Liver (tissue), 9 donors: ENCODE measurements around the gene FMN1. TPM values are rescaled to one million over a fixed set of nuclear protein-coding genes. Genes with fewer than 3 reads are reported as not detected.

Experiments used
- DNase-seq: peaks from one replicate; pipeline ENCODE4 v3.0.0-alpha.2; 2017; ENCODE audit warnings: low spot score
- H3K27ac ChIP-seq, 2 donors: one replicate each; pipeline ENCODE4 v1.7.0; 2013; ENCODE audit warnings: inconsistent platforms in 2 of 2, low read length in 2 of 2, control low read depth in 1 of 2, low read depth in 1 of 2, mild to moderate bottlenecking in 1 of 2
- H3K27me3 ChIP-seq, 4 donors: one replicate each; pipeline versions ENCODE4 v1.6.1 to v1.7.0; 2013; ENCODE audit warnings: low read length in 3 of 4, inconsistent platforms in 1 of 4, mild to moderate bottlenecking in 1 of 4, moderate library complexity in 1 of 4; ENCODE audit not compliant: control insufficient read depth in 4 of 4, insufficient read depth in 4 of 4
- H3K36me3 ChIP-seq, 4 donors: one replicate each; pipeline versions ENCODE4 v1.6.1 to v1.7.0; 2013; ENCODE audit warnings: low read length in 3 of 4, mild to moderate bottlenecking in 3 of 4, low read depth in 1 of 4, moderate library complexity in 1 of 4; ENCODE audit not compliant: control insufficient read depth in 4 of 4, insufficient read depth in 3 of 4
- H3K4me1 ChIP-seq, 4 donors: one replicate each; pipeline versions ENCODE4 v1.6.1 to v1.7.0; 2013; ENCODE audit warnings: low read length in 3 of 4, mild to moderate bottlenecking in 3 of 4, moderate library complexity in 1 of 4; ENCODE audit not compliant: control insufficient read depth in 4 of 4, insufficient read depth in 4 of 4
- H3K4me3 ChIP-seq, 3 donors: one replicate each; pipeline versions ENCODE4 v1.6.1 to v1.7.0; 2013; ENCODE audit warnings: low read length in 3 of 3, control low read depth in 1 of 3, low read depth in 1 of 3, mild to moderate bottlenecking in 1 of 3
- H3K9ac ChIP-seq, 2 donors: one replicate each; pipeline ENCODE4 v1.7.0; 2013; ENCODE audit warnings: low read length in 2 of 2, mild to moderate bottlenecking in 2 of 2, moderate library complexity in 2 of 2, control low read depth in 1 of 2, low read depth in 1 of 2
- H3K9me3 ChIP-seq, 4 donors: one replicate each; pipeline versions ENCODE4 v1.6.1 to v1.7.0; 2013; ENCODE audit warnings: low read length in 3 of 4; ENCODE audit not compliant: control insufficient read depth in 4 of 4
- EGR1 ChIP-seq, 2 donors: IDR thresholded peaks; 2 replicates each; pipeline ENCODE4 v1.6.1; 2016 to 2018; ENCODE audit warnings: antibody characterized with exemption in 2 of 2, low read depth in 2 of 2
- FOXA2 ChIP-seq: IDR thresholded peaks from 2 replicates; pipeline ENCODE4 v1.6.1; 2016; ENCODE audit warnings: antibody characterized with exemption
- GABPA ChIP-seq, 2 donors: IDR thresholded peaks in 1 of 2; conservative IDR thresholded peaks in 1 of 2; 2 replicates each; pipeline ENCODE4 v1.6.1; 2016; ENCODE audit warnings: antibody characterized with exemption in 2 of 2, mild to moderate bottlenecking in 1 of 2, moderate library complexity in 1 of 2
- HNF4A ChIP-seq, 2 donors: conservative IDR thresholded peaks; 2 replicates each; pipeline ENCODE4 v1.6.1; 2016; ENCODE audit warnings: antibody characterized with exemption in 2 of 2, mild to moderate bottlenecking in 2 of 2
- HNF4G ChIP-seq: IDR thresholded peaks from 2 replicates; pipeline ENCODE4 v1.6.1; 2016; ENCODE audit warnings: antibody characterized with exemption
- JUND ChIP-seq, 2 donors: IDR thresholded peaks; 2 replicates each; pipeline ENCODE4 v1.6.1; 2016; ENCODE audit warnings: antibody characterized with exemption in 2 of 2
- RAD21 ChIP-seq, 2 donors: IDR thresholded peaks; 2 replicates each; pipeline ENCODE4 v1.6.1; 2016; ENCODE audit warnings: antibody characterized with exemption in 2 of 2, mild to moderate bottlenecking in 2 of 2
- RXRA ChIP-seq, 2 donors: IDR thresholded peaks; 2 replicates each; pipeline ENCODE4 v1.6.1; 2017 to 2018; ENCODE audit warnings: antibody characterized with exemption in 2 of 2, mild to moderate bottlenecking in 1 of 2
- SP1 ChIP-seq: IDR thresholded peaks from 2 replicates; pipeline ENCODE4 v1.6.1; 2018; ENCODE audit warnings: antibody characterized with exemption, mild to moderate bottlenecking
- TAF1 ChIP-seq: conservative IDR thresholded peaks from 2 replicates; pipeline ENCODE4 v1.6.1; 2016; ENCODE audit warnings: antibody characterized with exemption, mild to moderate bottlenecking
- YY1 ChIP-seq: IDR thresholded peaks from 2 replicates; pipeline ENCODE4 v1.6.1; 2016; ENCODE audit warnings: antibody characterized with exemption, mild to moderate bottlenecking
- WGBS: extraction: QIAGEN DNeasy Blood & Tissue Kit; methylation state at CpG from one replicate; pipeline ENCODE4 v1.1.7; 2013; 5-methylcytosine and 5-hydroxymethylcytosine counted together
- polyA plus RNA-seq, 2 donors: library from polyadenylated mRNA; stranded (reverse) in 1 of 2; unstranded in 1 of 2; fragments of 200-250 nt in 1 of 2; fragments of >200 nt in 1 of 2; fragmentation: Nextera tagmentation in 1 of 2; extraction: Ambion mirVana in 1 of 2; gene quantifications; one replicate each; pipeline versions ENCODE4 v1.2.1 to v1.2.3, GENCODE V29; 2013 to 2015
- total RNA-seq, 2 donors: library from RNA; depleted of rRNA; stranded (reverse); fragments of >200 nt; gene quantifications; one replicate each; pipeline ENCODE4 v1.2.3, GENCODE V29; 2014
- TF ChIP-seq, protein P1 (sequence below): IDR thresholded peaks from 2 replicates; pipeline ENCODE4 v1.6.1; 2016; ENCODE audit warnings: antibody characterized with exemption
- TF ChIP-seq, protein P2 (sequence below): IDR thresholded peaks from 2 replicates; pipeline ENCODE4 v1.6.1; 2016; ENCODE audit warnings: antibody characterized with exemption
- TF ChIP-seq, protein P3 (sequence below): fragments of 150-350 bp; IDR thresholded peaks from 2 replicates; pipeline ENCODE4 v1.5.1; 2017; ENCODE audit warnings: improper control_type of control experiment, low read depth, low read length; ENCODE audit not compliant: missing input control
- TF ChIP-seq, protein P4 (sequence below): IDR thresholded peaks from 2 replicates; pipeline ENCODE4 v1.6.1; 2016; ENCODE audit warnings: antibody characterized with exemption
- TF ChIP-seq, protein P5 (sequence below): IDR thresholded peaks from 2 replicates; pipeline ENCODE4 v1.6.1; 2016; ENCODE audit warnings: antibody characterized with exemption, mild to moderate bottlenecking
- donor health status: healthy.
- donor health status: healthy.
- donor health status: healthy.
- donor health status: healthy.
- donor health status: healthy.

Gene FMN1
- total and polyA plus RNA-seq, 4 donors: 0.21 to 5.4 (median 0.53) TPM

DNA sequence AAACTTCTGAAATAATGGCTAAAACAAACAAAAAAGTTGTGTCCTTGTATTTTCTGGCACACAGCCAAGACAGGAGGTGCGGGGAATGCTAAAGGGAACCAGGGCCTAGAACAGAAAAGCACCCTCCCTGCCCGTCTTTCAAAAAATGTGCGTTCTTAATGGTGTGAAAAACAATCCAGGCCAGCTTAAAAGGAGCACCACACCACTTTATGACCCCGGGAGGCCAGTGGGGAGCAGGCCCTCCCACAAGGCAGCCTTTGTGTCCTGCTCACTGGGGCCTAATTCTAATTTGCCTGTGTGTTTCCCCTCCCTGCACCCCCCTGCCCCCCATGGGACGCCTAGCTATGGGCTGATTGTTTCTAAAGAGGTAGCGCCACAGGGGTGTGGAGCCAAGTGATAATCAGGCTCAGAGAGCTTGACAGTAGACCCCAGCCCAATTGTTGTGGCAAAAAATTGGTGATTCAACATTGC, 295.4 kb downstream of the FMN1 start:
- Histone ChIP-seq H3K4me1 (no peaks in the 10 kb centered on the region), H3K36me3 (no peaks in the 10 kb centered on the region), H3K27ac (no peak overlapping the region), H3K9me3 (no peaks in the 10 kb centered on the region), H3K27me3 (peaks cover 0 to 6% (median 2%) of the 10 kb centered on the region in 4 donors), H3K4me3 (no peak overlapping the region), H3K9ac (no peak overlapping the region)
- 70% methylated on average over 6 of the region's 6 CpGs for WGBS
- TF ChIP-seq YY1: no peak
- no peak for TF ChIP-seq RAD21 (IDR thresholded peaks at IDR 0.05)
- TF ChIP-seq FOXA2: no peak
- TF ChIP-seq TAF1: no peak
- TF ChIP-seq, protein P1, sequence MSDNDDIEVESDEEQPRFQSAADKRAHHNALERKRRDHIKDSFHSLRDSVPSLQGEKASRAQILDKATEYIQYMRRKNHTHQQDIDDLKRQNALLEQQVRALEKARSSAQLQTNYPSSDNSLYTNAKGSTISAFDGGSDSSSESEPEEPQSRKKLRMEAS: no peak
- no peak for TF ChIP-seq JUND (IDR thresholded peaks at IDR 0.05)
- no peak for TF ChIP-seq HNF4A (conservative IDR thresholded peaks at IDR 0.05)
- DNase-seq: no peak

DNA sequence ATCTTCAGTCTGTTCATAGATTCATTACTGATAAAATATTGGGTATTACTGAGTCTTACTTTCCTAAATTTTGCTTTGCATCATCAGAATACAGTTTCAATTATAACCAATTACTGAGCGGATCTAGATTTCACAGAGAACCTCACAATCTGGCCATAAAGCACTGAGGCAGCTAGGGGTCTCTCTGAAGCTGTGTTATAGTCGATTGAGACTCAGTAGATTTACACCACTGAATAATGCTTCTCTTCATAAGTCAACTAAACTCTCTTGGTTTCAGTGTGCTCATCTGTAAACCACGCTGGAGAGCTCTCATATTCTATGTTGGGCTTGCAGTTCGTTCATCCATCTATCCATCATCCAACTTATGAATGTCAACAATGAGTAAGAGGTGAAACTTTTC, 296.1 kb downstream of the FMN1 start:
- no peak for DNase-seq
- Histone ChIP-seq H3K9ac (no peak overlapping the region), H3K4me3 (no peak overlapping the region), H3K4me1 (no peaks in the 10 kb centered on the region), H3K36me3 (no peaks in the 10 kb centered on the region), H3K9me3 (no peaks in the 10 kb centered on the region), H3K27ac (no peak overlapping the region), H3K27me3 (peaks cover 0 to 3% (median 1%) of the 10 kb centered on the region in 4 donors)
- no peak for TF ChIP-seq HNF4A (conservative IDR thresholded peaks at IDR 0.05)
- TF ChIP-seq EGR1 (IDR thresholded peaks at IDR 0.05; ENCODE audit: low read depth in 2 of 2): no peak
- TF ChIP-seq, protein P2, sequence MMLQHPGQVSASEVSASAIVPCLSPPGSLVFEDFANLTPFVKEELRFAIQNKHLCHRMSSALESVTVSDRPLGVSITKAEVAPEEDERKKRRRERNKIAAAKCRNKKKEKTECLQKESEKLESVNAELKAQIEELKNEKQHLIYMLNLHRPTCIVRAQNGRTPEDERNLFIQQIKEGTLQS: no peak
- TF ChIP-seq, protein P3, sequence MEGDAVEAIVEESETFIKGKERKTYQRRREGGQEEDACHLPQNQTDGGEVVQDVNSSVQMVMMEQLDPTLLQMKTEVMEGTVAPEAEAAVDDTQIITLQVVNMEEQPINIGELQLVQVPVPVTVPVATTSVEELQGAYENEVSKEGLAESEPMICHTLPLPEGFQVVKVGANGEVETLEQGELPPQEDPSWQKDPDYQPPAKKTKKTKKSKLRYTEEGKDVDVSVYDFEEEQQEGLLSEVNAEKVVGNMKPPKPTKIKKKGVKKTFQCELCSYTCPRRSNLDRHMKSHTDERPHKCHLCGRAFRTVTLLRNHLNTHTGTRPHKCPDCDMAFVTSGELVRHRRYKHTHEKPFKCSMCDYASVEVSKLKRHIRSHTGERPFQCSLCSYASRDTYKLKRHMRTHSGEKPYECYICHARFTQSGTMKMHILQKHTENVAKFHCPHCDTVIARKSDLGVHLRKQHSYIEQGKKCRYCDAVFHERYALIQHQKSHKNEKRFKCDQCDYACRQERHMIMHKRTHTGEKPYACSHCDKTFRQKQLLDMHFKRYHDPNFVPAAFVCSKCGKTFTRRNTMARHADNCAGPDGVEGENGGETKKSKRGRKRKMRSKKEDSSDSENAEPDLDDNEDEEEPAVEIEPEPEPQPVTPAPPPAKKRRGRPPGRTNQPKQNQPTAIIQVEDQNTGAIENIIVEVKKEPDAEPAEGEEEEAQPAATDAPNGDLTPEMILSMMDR: no peak
- no peak for TF ChIP-seq GABPA (IDR thresholded peaks at IDR 0.05 in 1 of 2, conservative IDR thresholded peaks at IDR 0.05 in 1 of 2)
- WGBS: 76% methylated on average over 4 of the region's 4 CpGs

DNA sequence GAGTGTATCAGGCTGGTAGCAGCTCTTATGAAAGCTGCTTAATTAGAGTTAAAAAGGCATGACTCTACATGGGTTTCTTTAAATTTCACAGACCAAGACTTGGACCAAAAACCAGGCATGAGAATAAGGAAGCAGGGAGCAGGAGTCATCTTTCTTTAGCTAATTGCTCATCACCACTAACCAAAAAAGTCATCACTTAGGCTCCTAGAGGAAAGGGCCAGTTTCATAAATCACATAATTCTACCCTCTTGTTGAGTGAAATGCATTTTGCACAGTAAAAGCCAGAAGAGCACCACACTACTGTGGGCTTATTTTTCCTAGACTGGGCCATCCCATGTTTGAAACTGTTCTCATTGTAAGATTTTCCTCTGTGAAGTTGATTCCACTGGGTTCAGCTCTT, 301.1 kb downstream of the FMN1 start:
- H3K36me3 ChIP-seq: no peaks in the 10 kb centered on the region
- DNase-seq: no peak
- no peak overlapping the region for H3K27ac ChIP-seq
- no peak for TF ChIP-seq SP1
- no peak for TF ChIP-seq EGR1 (IDR thresholded peaks at IDR 0.05; ENCODE audit: low read depth in 2 of 2)
- TF ChIP-seq, protein P1: no peak
- TF ChIP-seq, protein P4, sequence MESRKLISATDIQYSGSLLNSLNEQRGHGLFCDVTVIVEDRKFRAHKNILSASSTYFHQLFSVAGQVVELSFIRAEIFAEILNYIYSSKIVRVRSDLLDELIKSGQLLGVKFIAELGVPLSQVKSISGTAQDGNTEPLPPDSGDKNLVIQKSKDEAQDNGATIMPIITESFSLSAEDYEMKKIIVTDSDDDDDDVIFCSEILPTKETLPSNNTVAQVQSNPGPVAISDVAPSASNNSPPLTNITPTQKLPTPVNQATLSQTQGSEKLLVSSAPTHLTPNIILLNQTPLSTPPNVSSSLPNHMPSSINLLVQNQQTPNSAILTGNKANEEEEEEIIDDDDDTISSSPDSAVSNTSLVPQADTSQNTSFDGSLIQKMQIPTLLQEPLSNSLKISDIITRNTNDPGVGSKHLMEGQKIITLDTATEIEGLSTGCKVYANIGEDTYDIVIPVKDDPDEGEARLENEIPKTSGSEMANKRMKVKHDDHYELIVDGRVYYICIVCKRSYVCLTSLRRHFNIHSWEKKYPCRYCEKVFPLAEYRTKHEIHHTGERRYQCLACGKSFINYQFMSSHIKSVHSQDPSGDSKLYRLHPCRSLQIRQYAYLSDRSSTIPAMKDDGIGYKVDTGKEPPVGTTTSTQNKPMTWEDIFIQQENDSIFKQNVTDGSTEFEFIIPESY: no peak
- TF ChIP-seq, protein P5, sequence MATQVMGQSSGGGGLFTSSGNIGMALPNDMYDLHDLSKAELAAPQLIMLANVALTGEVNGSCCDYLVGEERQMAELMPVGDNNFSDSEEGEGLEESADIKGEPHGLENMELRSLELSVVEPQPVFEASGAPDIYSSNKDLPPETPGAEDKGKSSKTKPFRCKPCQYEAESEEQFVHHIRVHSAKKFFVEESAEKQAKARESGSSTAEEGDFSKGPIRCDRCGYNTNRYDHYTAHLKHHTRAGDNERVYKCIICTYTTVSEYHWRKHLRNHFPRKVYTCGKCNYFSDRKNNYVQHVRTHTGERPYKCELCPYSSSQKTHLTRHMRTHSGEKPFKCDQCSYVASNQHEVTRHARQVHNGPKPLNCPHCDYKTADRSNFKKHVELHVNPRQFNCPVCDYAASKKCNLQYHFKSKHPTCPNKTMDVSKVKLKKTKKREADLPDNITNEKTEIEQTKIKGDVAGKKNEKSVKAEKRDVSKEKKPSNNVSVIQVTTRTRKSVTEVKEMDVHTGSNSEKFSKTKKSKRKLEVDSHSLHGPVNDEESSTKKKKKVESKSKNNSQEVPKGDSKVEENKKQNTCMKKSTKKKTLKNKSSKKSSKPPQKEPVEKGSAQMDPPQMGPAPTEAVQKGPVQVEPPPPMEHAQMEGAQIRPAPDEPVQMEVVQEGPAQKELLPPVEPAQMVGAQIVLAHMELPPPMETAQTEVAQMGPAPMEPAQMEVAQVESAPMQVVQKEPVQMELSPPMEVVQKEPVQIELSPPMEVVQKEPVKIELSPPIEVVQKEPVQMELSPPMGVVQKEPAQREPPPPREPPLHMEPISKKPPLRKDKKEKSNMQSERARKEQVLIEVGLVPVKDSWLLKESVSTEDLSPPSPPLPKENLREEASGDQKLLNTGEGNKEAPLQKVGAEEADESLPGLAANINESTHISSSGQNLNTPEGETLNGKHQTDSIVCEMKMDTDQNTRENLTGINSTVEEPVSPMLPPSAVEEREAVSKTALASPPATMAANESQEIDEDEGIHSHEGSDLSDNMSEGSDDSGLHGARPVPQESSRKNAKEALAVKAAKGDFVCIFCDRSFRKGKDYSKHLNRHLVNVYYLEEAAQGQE: no peak
- no peak for TF ChIP-seq FOXA2
- TF ChIP-seq RAD21 (IDR thresholded peaks at IDR 0.05): no peak
- TF ChIP-seq HNF4G: no peak
- TF ChIP-seq, protein P3: no peak
- TF ChIP-seq, protein P2: no peak
- TF ChIP-seq RXRA (IDR thresholded peaks at IDR 0.05): no peak
- TF ChIP-seq YY1: no peak
- no peak for TF ChIP-seq GABPA (IDR thresholded peaks at IDR 0.05 in 1 of 2, conservative IDR thresholded peaks at IDR 0.05 in 1 of 2)

More for the DNA sequence above, 301.1 kb downstream of the FMN1 start:
- Histone ChIP-seq H3K27me3 (peaks cover 0 to 3% (median 1%) of the 10 kb centered on the region in 4 donors), H3K9me3 (no peaks in the 10 kb centered on the region), H3K4me1 (no peaks in the 10 kb centered on the region), H3K9ac (no peak overlapping the region), H3K4me3 (no peak overlapping the region)
